CD4-positive, alpha-beta T cell treated with Interleukin-17A for 1 hour (primary cell): Measurements from ENCODE around the gene MYH13.
"Not testable (repeated sequence)": the region's sequence is repeated elsewhere in the genome, so short reads cannot be mapped to it uniquely, and the experiment has no call there.

Experiments
- DNase-seq: peaks from one replicate; pipeline ENCODE4 v3.0.0-alpha.2; 2020

MYH13 gene

GRCh38 chr17:10295728-10296343 is 77.0 kb downstream of the MYH13 start:
- peak; percentile 8 for DNase-seq

DNA sequence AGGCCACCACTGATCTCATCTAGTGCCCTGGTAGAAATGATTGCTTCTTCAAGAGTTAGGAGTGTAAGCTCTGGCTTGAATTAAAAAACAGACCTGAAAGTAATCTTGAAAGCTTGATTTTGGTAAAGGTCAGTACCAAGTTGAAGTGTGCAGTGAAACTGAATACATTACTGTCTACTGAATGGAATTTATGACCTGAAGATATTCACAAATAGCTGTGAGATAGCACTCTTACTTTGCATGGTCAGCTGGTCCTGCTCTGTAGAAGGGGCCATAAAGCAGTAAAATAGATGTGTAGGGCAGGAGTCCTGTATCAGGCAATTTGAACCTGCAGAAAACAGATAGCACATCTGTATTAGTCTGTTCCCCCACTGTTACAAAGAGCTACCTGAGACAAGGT is 78.6 kb downstream of the MYH13 start:
- no peak for DNase-seq

DNA sequence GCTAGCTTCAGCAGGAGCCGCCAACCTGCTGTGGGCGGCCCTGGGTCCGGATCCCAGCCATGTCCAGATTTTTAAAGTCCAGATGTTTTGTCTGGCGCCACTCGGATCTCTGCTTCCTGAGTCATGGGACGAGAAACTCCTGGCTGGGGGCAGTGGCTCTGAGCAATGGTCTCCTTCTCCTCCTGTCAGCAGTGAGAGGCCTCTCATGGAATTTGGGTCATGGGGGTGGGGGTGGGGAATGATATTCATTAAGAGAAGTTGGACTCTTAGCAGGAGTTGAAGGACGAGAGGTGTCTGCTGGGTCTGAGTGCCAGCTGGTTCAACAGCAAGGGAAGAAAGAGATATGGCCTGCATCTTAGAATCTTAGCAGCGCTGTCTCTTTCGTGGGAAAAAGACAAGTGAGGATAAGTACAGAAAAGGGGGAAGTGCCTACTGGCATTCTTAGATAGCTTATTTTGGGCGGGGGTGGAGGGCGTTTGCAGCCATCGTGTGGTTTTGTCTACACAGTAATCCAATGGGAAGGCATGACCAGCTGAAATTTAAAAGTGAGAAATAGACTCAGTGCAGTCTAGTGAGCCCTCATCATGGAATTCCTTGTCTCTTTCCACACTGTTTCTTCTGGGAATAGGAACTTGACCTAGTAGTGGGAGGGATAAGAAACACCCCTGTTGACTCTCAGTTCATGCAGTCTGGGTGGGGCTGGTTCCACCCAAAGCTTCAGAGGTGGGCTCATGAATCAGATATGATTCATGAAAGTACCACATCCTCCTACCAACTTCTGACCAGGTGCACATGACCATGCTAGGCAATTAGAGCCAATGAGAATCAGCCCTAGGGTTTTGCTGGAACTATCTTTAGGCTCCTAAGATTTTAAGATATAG is 80.5 kb downstream of the MYH13 start:
- no peak for DNase-seq

DNA sequence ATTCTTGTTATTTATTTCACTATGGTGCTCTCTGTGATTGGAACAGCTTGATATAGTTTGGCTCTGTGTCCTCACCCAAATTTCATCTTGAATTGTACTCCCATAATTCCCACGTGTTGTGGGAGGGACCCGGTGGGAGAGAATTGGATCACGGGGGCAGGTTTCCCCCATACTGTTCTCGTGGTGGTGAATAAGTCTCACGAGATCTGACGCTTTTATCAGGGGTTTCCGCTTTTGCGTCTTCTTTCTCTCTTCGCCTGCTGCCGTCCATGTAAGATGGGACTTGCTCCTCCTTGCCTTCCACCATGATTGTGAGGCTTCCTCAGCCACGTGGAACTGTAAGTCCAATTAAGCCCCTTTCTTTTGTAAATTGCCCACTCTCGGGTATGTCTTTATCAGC is 81.2 kb downstream of the MYH13 start:
- not testable (repeated sequence) for DNase-seq

GRCh38 chr17:10290041-10290440 is 82.8 kb downstream of the MYH13 start:
- DNase-seq = no peak

GRCh38 chr17:10286324-10286723 is 86.5 kb downstream of the MYH13 start:
- no peak for DNase-seq

GRCh38 chr17:10285896-10286295 is 86.9 kb downstream of the MYH13 start:
- no peak for DNase-seq

- no peak for DNase-seq
These were observed 92.7 kb downstream of the MYH13 start for GRCh38 chr17:10280068-10280467.

- DNase-seq = no peak
These were observed 94.6 kb downstream of the MYH13 start for GRCh38 chr17:10278218-10278617.

GRCh38 chr17:10276436-10276835 is 96.4 kb downstream of the MYH13 start:
- no peak for DNase-seq

GRCh38 chr17:10275418-10275817 is 97.4 kb downstream of the MYH13 start:
- DNase-seq = no peak

DNA sequence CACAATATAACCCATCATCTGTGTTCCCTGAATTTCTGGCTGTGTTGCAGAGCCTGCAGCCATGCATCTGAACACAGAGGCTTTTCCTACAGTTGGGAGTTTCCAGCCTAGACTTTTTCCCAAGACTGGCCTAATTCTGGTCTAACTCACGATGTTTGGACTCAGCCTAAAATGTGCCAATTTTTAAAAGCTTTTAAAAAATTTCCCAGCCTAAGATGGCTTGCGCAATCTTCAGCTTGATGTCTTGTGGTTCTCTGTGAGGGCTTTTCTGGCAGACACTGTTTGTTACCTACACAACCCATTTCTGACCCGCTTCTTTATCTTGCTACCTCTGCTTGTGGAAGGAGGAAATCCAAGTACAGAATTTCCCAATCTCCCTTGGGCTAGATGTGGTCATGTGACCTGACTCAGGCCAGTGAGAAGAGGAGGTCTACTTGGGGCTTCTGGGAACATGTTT is 101.7 kb downstream of the MYH13 start:
- DNase-seq = no peak

DNA sequence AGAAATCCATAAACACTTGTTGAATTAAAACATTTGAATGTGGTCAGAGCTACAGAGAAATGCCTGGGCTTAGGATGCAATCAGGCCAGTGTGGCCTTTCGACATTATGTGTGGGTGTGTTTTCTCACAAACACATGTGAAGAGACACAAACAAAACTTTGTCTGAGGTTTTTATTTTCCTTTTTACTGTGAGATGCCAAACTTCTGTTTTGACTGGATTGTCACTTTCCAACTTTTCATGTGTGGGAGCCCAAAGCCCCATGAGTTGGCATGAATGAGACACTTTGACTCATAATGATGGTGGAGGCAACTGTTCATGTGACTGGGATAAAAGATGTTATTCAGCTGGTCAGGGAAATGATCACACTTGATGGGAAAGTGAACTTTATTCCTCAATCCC is 102.5 kb downstream of the MYH13 start:
- no peak for DNase-seq

GRCh38 chr17:10268005-10268404 is 104.8 kb downstream of the MYH13 start:
- DNase-seq = no peak

DNA sequence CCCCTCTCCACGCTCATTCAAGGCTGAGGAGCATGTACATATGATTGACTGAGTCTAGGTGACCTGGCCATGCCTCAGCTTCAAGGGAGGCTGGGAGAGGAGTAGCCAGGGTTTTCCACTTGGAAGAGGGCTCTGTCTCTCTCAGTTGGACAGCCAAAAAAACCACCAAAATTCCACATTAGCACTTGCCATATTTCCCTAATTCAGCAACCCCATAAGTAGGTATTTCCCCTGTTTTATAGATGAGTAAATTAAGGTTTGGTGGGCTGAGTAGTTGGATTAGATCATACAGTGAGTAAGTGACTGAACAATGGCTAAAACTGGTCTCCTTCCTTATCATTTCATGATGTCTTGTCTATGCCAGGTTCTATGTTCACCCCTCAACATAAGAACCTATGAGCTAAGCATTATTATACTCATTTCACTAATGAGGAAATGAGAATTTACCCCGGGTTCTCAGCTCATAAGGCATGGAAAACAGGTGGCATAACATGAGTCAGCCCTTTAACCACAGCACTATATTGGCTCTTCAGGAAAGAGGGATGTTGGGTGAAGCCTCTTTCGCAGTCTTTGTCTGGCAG is 106.4 kb downstream of the MYH13 start:
- DNase-seq = no peak

GRCh38 chr17:10265100-10265810 is 107.6 kb downstream of the MYH13 start:
- DNase-seq = no peak

GRCh38 chr17:10264051-10264450 is 108.8 kb downstream of the MYH13 start:
- no peak for DNase-seq

DNA sequence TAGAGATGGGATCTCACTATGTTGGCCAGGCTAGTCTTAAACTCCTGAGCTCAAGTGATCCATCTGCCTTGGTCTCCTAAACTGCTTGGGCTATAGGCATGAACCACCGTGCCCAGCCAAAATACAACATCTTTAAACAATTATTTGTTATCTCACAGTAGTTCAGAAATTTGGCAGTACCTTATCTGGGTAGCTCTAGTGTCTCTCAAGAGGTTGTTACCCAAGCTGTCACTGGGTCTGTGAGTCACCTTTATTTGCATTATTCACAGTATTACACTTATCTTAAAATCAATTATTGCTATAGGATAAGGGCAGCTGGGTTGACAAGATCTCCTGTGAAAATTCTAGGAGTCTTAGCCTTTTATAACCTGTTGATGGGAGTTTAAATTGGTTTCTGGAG is 110.4 kb downstream of the MYH13 start:
- no peak for DNase-seq

GRCh38 chr17:10261098-10261497 is 111.7 kb downstream of the MYH13 start:
- DNase-seq = no peak

DNA sequence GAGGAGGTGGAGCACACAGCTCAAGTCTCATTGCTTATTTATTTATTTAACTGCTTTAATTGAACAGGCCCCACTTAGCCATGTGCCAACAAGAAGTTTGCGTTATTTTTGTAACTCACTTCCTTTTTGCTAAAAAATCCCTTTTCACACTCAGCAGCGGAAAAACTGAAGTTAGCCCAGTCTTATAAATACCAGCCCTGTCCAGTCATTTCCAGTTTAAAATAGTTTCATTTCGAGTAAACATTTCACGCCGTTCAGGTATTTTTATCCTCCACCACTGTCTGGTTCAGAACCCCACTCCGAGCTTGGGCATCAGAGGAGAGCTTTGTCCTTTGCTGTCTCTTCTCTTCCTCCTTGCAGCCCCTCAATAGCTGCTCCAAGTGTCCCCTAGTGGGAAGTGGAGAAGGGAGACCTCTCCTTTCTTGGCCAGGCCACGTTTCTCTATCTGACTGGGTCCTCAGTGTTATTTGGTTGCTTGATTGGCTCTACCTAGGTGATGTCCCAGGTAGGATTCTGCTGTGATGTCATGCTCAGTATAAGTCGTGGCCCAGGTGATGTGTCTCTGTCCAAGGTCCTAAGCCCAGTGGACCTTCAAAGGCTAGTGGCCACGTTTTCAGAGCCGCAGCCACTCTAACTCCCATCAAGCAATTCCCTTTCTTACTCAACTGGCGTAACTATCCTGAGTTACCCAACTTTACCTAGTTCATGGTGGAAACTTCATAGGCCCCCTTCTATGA is 121.4 kb downstream of the MYH13 start:
- no peak for DNase-seq
